Colonic mucosa (tissue), 4 donors: ENCODE results near the gene CORO7. TPM values are rescaled to one million over a fixed set of nuclear protein-coding genes. Genes with fewer than 3 reads are reported as not detected.
"Not testable (repeated sequence)": the region's sequence is repeated elsewhere in the genome, so short reads cannot be mapped to it uniquely, and the experiment has no call there.

Experiments
- DNase-seq: peaks from one replicate; pipeline ENCODE4 v3.0.0-alpha.2; 2020
- H3K27ac ChIP-seq: fragments of 200-600 bp; one replicate; pipeline ENCODE4 v1.8.0; 2021
- H3K27me3 ChIP-seq: fragments of 200-600 bp; one replicate; pipeline ENCODE4 v1.8.0; 2021
- H3K36me3 ChIP-seq: fragments of 200-600 bp; one replicate; pipeline ENCODE4 v1.8.0; 2021
- H3K4me1 ChIP-seq: fragments of 200-600 bp; one replicate; pipeline ENCODE4 v1.8.0; 2021; ENCODE audit warnings: mild to moderate bottlenecking
- H3K4me3 ChIP-seq: fragments of 200-600 bp; one replicate; pipeline ENCODE4 v1.8.0; 2021
- H3K9ac ChIP-seq, 2 donors: one replicate each; pipeline ENCODE4 v1.7.0; 2013; ENCODE audit warnings: control low read depth in 2 of 2, low read depth in 2 of 2, low read length in 2 of 2
- H3K9me3 ChIP-seq: fragments of 200-600 bp; one replicate; pipeline ENCODE4 v1.8.0; 2021
- CTCF ChIP-seq: fragments of 200-600 bp; IDR thresholded peaks from one replicate; pipeline ENCODE4 v1.8.0; 2022; ENCODE audit warnings: antibody characterized with exemption, mild to moderate bottlenecking
- intact Hi-C: fragments of 100-400 bp; cut with DNase I; formaldehyde crosslinking; loops from one replicate; pipeline ENCODE4 v1.14.1; 2022
- total RNA-seq, 2 donors: library from RNA; stranded (reverse); fragmentation: NEBNext Ultra II Directional in 1 of 2; extraction: Animal tissue kit (Norgen Biotek cat#: 25700) in 1 of 2; gene quantifications; one replicate each; pipeline ENCODE4 v1.2.1, GENCODE V29; 2021
- donor health status: healthy.
- donor health status: DM: no; HTN: no; CAD: no.
- donor health status: DM: no; HTN: no; CAD: no.

The CORO7 gene
- total RNA-seq, 2 donors from 2014 or later, result 37.2 to 55.9 TPM

GRCh38 chr16:4347765-4348509 is 68.5 kb downstream of the CORO7 start:
- intact Hi-C loops, result no loop called here
- no peak for TF ChIP-seq CTCF
- Histone ChIP-seq H3K27ac (no peak overlapping the region), H3K36me3 (no peaks in the 10 kb centered on the region), H3K9me3 (no peaks in the 10 kb centered on the region), H3K4me1 (peaks cover 8% of the 10 kb centered on the region), H3K27me3 (no peaks in the 10 kb centered on the region), H3K9ac (no peak overlapping the region), H3K4me3 (no peak overlapping the region)
- no peak for DNase-seq

- TF ChIP-seq CTCF, result no peak
- Histone ChIP-seq H3K36me3 (no peaks in the 10 kb centered on the region), H3K4me1 (peaks cover 8% of the 10 kb centered on the region), H3K9me3 (no peaks in the 10 kb centered on the region), H3K4me3 (no peak overlapping the region), H3K27ac (no peak overlapping the region), H3K9ac (no peak overlapping the region), H3K27me3 (no peaks in the 10 kb centered on the region)
- intact Hi-C loops, result no loop called here
- DNase-seq, result no peak
Observed at GRCh38 chr16:4347010-4347409, 69.4 kb downstream of the CORO7 start.

GRCh38 chr16:4345836-4346781 is 70.3 kb downstream of the CORO7 start:
- no peaks in the 10 kb centered on the region for H3K36me3 ChIP-seq
- no peak overlapping the region for H3K4me3 ChIP-seq
- H3K9me3 ChIP-seq, result no peaks in the 10 kb centered on the region
- no peak overlapping the region for H3K9ac ChIP-seq
- H3K4me1 ChIP-seq, result peaks cover 8% of the 10 kb centered on the region
- TF ChIP-seq CTCF, result no peak
- H3K27ac ChIP-seq, result no peak overlapping the region
- intact Hi-C loops, result no loop called here
- no peak for DNase-seq
- no peaks in the 10 kb centered on the region for H3K27me3 ChIP-seq

GRCh38 chr16:4344983-4345835 is 71.2 kb downstream of the CORO7 start:
- Histone ChIP-seq H3K9ac (no peak overlapping the region), H3K36me3 (no peaks in the 10 kb centered on the region), H3K4me1 (peaks cover 5% of the 10 kb centered on the region), H3K27ac (no peak overlapping the region), H3K9me3 (no peaks in the 10 kb centered on the region), H3K27me3 (no peaks in the 10 kb centered on the region), H3K4me3 (no peak overlapping the region)
- no peak for TF ChIP-seq CTCF
- intact Hi-C loops, result no loop called here
- DNase-seq, result no peak

GRCh38 chr16:4344300-4344982 is 72.0 kb downstream of the CORO7 start:
- H3K4me1 ChIP-seq, H3K9me3 ChIP-seq, H3K27me3 ChIP-seq, intact Hi-C loops, H3K36me3 ChIP-seq, H3K27ac ChIP-seq, H3K4me3 ChIP-seq, H3K9ac ChIP-seq, DNase-seq: not testable (repeated sequence)
